ENCODE data around the gene NEIL3. TPM values are rescaled to one million over a fixed set of nuclear protein-coding genes. Genes with fewer than 3 reads are reported as not detected.
A peak's percentile ranks its signal among the peaks of the same experiment; 100 is the strongest.

NEIL3 gene
- total and polyA plus RNA-seq, 2 donors (not counting 1 experiment from before 2014, with no cell fraction given) = 4.5 to 5.2 TPM

- Histone ChIP-seq H3K9ac (ENCODE audit: insufficient read depth, low read length) (no peak overlapping the region), H3K4me2 (ENCODE audit: extremely low read depth, insufficient read depth, low read length) (no peak overlapping the region), H3K27ac (ENCODE audit: insufficient read depth, low read length) (no peak overlapping the region), H3K4me3 (replicated peaks in 1 of 4; ENCODE audit: control extremely low read depth in 1 of 4, insufficient read depth in 1 of 4, low read depth in 3 of 4, low read length in 4 of 4) (no peak overlapping the region), H3K4me1 (ENCODE audit: control insufficient read depth, extremely low read depth, insufficient read depth, low read length) (no peaks in the 10 kb centered on the region), H2AFZ (ENCODE audit: low read length) (no peak overlapping the region), H3K79me2 (ENCODE audit: control insufficient read depth, insufficient read depth, low read length) (no peaks in the 10 kb centered on the region), H3K27me3 (ENCODE audit: control insufficient read depth, insufficient read depth, low read length) (no peaks in the 10 kb centered on the region), H3K36me3 (ENCODE audit: control insufficient read depth, insufficient read depth, low read length) (no peaks in the 10 kb centered on the region), H4K20me1 (ENCODE audit: control insufficient read depth, extremely low read depth, insufficient read depth, low read length) (no peaks in the 10 kb centered on the region), H3K9me3 (ENCODE audit: control insufficient read depth, insufficient read depth, low read depth, low read length) (no peaks in the 10 kb centered on the region)
- no peak for TF ChIP-seq CTCF (conservative IDR thresholded peaks at IDR 0.05 in 1 of 2, IDR thresholded peaks at IDR 0.05 in 1 of 2; ENCODE audit: low read depth in 1 of 2, low read length in 2 of 2)
- no peak for TF ChIP-seq EZH2 (IDR thresholded peaks at IDR 0.05; ENCODE audit: low read length, missing control alignments)
- DNase-seq (ENCODE audit: low read depth in 2 of 2) = no peak
Observed at GRCh38 chr4:177371461-177371860, 61.8 kb downstream of the NEIL3 start.

- no peaks in the 10 kb centered on the region for H3K79me2 ChIP-seq (ENCODE audit: control insufficient read depth, insufficient read depth, low read length)
- H3K4me2 ChIP-seq (ENCODE audit: extremely low read depth, insufficient read depth, low read length) = no peak overlapping the region
- TF ChIP-seq CTCF (conservative IDR thresholded peaks at IDR 0.05 in 1 of 2, IDR thresholded peaks at IDR 0.05 in 1 of 2; ENCODE audit: low read depth in 1 of 2, low read length in 2 of 2) = no peak
- TF ChIP-seq EZH2 (IDR thresholded peaks at IDR 0.05; ENCODE audit: low read length, missing control alignments) = no peak
Observed at GRCh38 chr4:177374966-177375365, 65.3 kb downstream of the NEIL3 start.

GRCh38 chr4:177375372-177375771, 65.7 kb downstream of the NEIL3 start:
- H3K4me2 ChIP-seq (ENCODE audit: extremely low read depth, insufficient read depth, low read length) = no peak overlapping the region
- no peaks in the 10 kb centered on the region for H3K36me3 ChIP-seq (ENCODE audit: control insufficient read depth, insufficient read depth, low read length)
- H3K4me3 ChIP-seq (replicated peaks in 1 of 4; ENCODE audit: control extremely low read depth in 1 of 4, insufficient read depth in 1 of 4, low read depth in 3 of 4, low read length in 4 of 4) = no peak overlapping the region
- H4K20me1 ChIP-seq (ENCODE audit: control insufficient read depth, extremely low read depth, insufficient read depth, low read length) = no peaks in the 10 kb centered on the region
- no peaks in the 10 kb centered on the region for H3K4me1 ChIP-seq (ENCODE audit: control insufficient read depth, extremely low read depth, insufficient read depth, low read length)
- H3K27me3 ChIP-seq (ENCODE audit: control insufficient read depth, insufficient read depth, low read length) = no peaks in the 10 kb centered on the region
- H3K9me3 ChIP-seq (ENCODE audit: control insufficient read depth, insufficient read depth, low read depth, low read length) = no peaks in the 10 kb centered on the region
- no peak for DNase-seq (ENCODE audit: low read depth in 2 of 2)
- no peak overlapping the region for H2AFZ ChIP-seq (ENCODE audit: low read length)
- TF ChIP-seq CTCF (conservative IDR thresholded peaks at IDR 0.05 in 1 of 2, IDR thresholded peaks at IDR 0.05 in 1 of 2; ENCODE audit: low read depth in 1 of 2, low read length in 2 of 2) (no peak), EZH2 (IDR thresholded peaks at IDR 0.05; ENCODE audit: low read length, missing control alignments) (no peak)
- H3K79me2 ChIP-seq (ENCODE audit: control insufficient read depth, insufficient read depth, low read length) = no peaks in the 10 kb centered on the region
- H3K9ac ChIP-seq (ENCODE audit: insufficient read depth, low read length) = no peak overlapping the region
- no peak overlapping the region for H3K27ac ChIP-seq (ENCODE audit: insufficient read depth, low read length)

More at GRCh38 chr4:177374966-177375365, 65.3 kb downstream of the NEIL3 start:
- Histone ChIP-seq H2AFZ (ENCODE audit: low read length) (peak overlapping the region; percentile 36), H3K36me3 (ENCODE audit: control insufficient read depth, insufficient read depth, low read length) (no peaks in the 10 kb centered on the region), H4K20me1 (ENCODE audit: control insufficient read depth, extremely low read depth, insufficient read depth, low read length) (no peaks in the 10 kb centered on the region), H3K9me3 (ENCODE audit: control insufficient read depth, insufficient read depth, low read depth, low read length) (no peaks in the 10 kb centered on the region), H3K27me3 (ENCODE audit: control insufficient read depth, insufficient read depth, low read length) (no peaks in the 10 kb centered on the region), H3K4me3 (replicated peaks in 1 of 4; ENCODE audit: control extremely low read depth in 1 of 4, insufficient read depth in 1 of 4, low read depth in 3 of 4, low read length in 4 of 4) (no peak overlapping the region), H3K27ac (ENCODE audit: insufficient read depth, low read length) (no peak overlapping the region), H3K4me1 (ENCODE audit: control insufficient read depth, extremely low read depth, insufficient read depth, low read length) (no peaks in the 10 kb centered on the region), H3K9ac (ENCODE audit: insufficient read depth, low read length) (no peak overlapping the region)
- no peak for DNase-seq (ENCODE audit: low read depth in 2 of 2)
